ENCODE measurements around the gene EIF4E3. TPM values are rescaled to one million over a fixed set of nuclear protein-coding genes. Genes with fewer than 3 reads are reported as not detected.

The EIF4E3 gene
- total RNA-seq, 1 experiment from 2014 or later: not detected

GRCh38 chr3:71763426-71763825 is 38.2 kb upstream of the EIF4E3 start:
- Histone ChIP-seq H3K4me1 (replicated peaks; ENCODE audit: insufficient read depth) (no peaks in the 10 kb centered on the region), H3K79me2 (ENCODE audit: low read depth) (no peaks in the 10 kb centered on the region), H3K9me3 (ENCODE audit: insufficient read depth, low read depth) (no peaks in the 10 kb centered on the region), H3K9me2 (ENCODE audit: insufficient read depth) (no peaks in the 10 kb centered on the region), H2AFZ (no peak overlapping the region), H3K27me3 (ENCODE audit: insufficient read depth, low read depth) (peaks cover 22% of the 10 kb centered on the region; the same call in 1 of the 2 replicates), H3K4me3 (no peak overlapping the region), H4K20me1 (ENCODE audit: insufficient read depth) (no peaks in the 10 kb centered on the region), H3K4me2 (no peak overlapping the region), H3K27ac (no peak overlapping the region), H3F3A (ENCODE audit: insufficient read depth, low read depth) (no peaks in the 10 kb centered on the region), H3K36me3 (ENCODE audit: low read depth) (no peaks in the 10 kb centered on the region)
- no TSS peak for BruUV-seq (replicated peaks)
- ChIA-PET POLR2A (ENCODE audit: unreplicated experiment) (no interaction called here), CTCF (no interaction called here)
- intact Hi-C loops (cut with micrococcal nuclease; ENCODE audit: unreplicated experiment): no loop called here
- no peak for TF ChIP-seq EZH2 (IDR thresholded peaks at IDR 0.05; ENCODE audit: low read depth)
- TF ChIP-seq, protein P1, sequence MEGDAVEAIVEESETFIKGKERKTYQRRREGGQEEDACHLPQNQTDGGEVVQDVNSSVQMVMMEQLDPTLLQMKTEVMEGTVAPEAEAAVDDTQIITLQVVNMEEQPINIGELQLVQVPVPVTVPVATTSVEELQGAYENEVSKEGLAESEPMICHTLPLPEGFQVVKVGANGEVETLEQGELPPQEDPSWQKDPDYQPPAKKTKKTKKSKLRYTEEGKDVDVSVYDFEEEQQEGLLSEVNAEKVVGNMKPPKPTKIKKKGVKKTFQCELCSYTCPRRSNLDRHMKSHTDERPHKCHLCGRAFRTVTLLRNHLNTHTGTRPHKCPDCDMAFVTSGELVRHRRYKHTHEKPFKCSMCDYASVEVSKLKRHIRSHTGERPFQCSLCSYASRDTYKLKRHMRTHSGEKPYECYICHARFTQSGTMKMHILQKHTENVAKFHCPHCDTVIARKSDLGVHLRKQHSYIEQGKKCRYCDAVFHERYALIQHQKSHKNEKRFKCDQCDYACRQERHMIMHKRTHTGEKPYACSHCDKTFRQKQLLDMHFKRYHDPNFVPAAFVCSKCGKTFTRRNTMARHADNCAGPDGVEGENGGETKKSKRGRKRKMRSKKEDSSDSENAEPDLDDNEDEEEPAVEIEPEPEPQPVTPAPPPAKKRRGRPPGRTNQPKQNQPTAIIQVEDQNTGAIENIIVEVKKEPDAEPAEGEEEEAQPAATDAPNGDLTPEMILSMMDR (conservative IDR thresholded peaks at IDR 0.05): no peak
- DNase-seq: no peak

DNA sequence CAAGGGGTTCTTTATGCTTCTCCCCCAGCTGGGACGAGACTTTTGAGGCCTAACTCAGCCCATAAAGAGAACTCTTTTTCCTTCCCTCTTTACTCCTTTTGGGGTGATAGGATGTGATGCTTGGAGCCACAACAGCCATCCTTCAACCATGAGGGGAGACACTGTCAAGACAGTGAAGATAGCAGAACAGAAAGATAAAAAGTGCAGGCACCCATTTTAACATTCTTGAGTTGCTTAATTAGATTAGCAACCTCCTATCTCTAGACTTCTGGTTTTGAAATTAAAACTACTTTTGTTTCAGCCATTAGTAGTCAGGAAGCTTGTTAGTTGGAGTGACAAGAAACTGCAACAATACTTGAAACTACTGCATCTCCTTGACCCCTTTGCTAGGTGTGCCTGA is 34.9 kb upstream of the EIF4E3 start:
- ChIA-PET POLR2A (ENCODE audit: unreplicated experiment) (no interaction called here), CTCF (no interaction called here)
- Histone ChIP-seq H3K4me2 (no peak overlapping the region), H3K27me3 (ENCODE audit: insufficient read depth, low read depth) (peaks cover 15% of the 10 kb centered on the region; the same call in 1 of the 2 replicates), H3K4me1 (replicated peaks; ENCODE audit: insufficient read depth) (no peaks in the 10 kb centered on the region), H3K27ac (no peak overlapping the region), H2AFZ (no peak overlapping the region), H3K4me3 (no peak overlapping the region), H3K9me2 (ENCODE audit: insufficient read depth) (no peaks in the 10 kb centered on the region), H3K79me2 (ENCODE audit: low read depth) (no peaks in the 10 kb centered on the region), H4K20me1 (ENCODE audit: insufficient read depth) (no peaks in the 10 kb centered on the region), H3K9me3 (ENCODE audit: insufficient read depth, low read depth) (no peaks in the 10 kb centered on the region), H3F3A (ENCODE audit: insufficient read depth, low read depth) (no peaks in the 10 kb centered on the region), H3K36me3 (ENCODE audit: low read depth) (no peaks in the 10 kb centered on the region)
- intact Hi-C loops (cut with micrococcal nuclease; ENCODE audit: unreplicated experiment): no loop called here
- TF ChIP-seq, protein P1 (conservative IDR thresholded peaks at IDR 0.05): no peak
- no peak for TF ChIP-seq EZH2 (IDR thresholded peaks at IDR 0.05; ENCODE audit: low read depth)
- no TSS peak for BruUV-seq (replicated peaks)
- DNase-seq: no peak

GRCh38 chr3:71759401-71759800 is 34.2 kb upstream of the EIF4E3 start:
- Histone ChIP-seq H3K27ac (no peak overlapping the region), H3K4me1 (replicated peaks; ENCODE audit: insufficient read depth) (no peaks in the 10 kb centered on the region), H2AFZ (no peak overlapping the region), H3K9me3 (ENCODE audit: insufficient read depth, low read depth) (no peaks in the 10 kb centered on the region), H3K79me2 (ENCODE audit: low read depth) (no peaks in the 10 kb centered on the region), H3K4me2 (no peak overlapping the region), H3K27me3 (ENCODE audit: insufficient read depth, low read depth) (peaks cover 15% of the 10 kb centered on the region; the same call in 1 of the 2 replicates), H3K9me2 (ENCODE audit: insufficient read depth) (no peaks in the 10 kb centered on the region), H3F3A (ENCODE audit: insufficient read depth, low read depth) (no peaks in the 10 kb centered on the region), H4K20me1 (ENCODE audit: insufficient read depth) (no peaks in the 10 kb centered on the region), H3K36me3 (ENCODE audit: low read depth) (no peaks in the 10 kb centered on the region), H3K4me3 (no peak overlapping the region)
- ChIA-PET POLR2A (ENCODE audit: unreplicated experiment) (no interaction called here), CTCF (no interaction called here)
- no peak for DNase-seq
- TF ChIP-seq, protein P1 (conservative IDR thresholded peaks at IDR 0.05): no peak
- no peak for TF ChIP-seq EZH2 (IDR thresholded peaks at IDR 0.05; ENCODE audit: low read depth)
- intact Hi-C loops (cut with micrococcal nuclease; ENCODE audit: unreplicated experiment): no loop called here
- no TSS peak for BruUV-seq (replicated peaks)
